Esophagus squamous epithelium (tissue), 4 donors: ENCODE measurements around the gene GSTO2.

Experiments
- POLR2A ChIP-seq, 4 donors: fragments of 450-650 bp; IDR thresholded peaks; one replicate each; pipeline ENCODE4 v1.6.1; 2017; ENCODE audit warnings: antibody characterized with exemption in 4 of 4, mild to moderate bottlenecking in 4 of 4, moderate library complexity in 3 of 4
- TF ChIP-seq, protein P1 (sequence below), 6 experiments: fragments of 450-650 bp in 4 of 6; fragments of 200-600 bp in 2 of 6; sonication (generic) in 2 of 6; IDR thresholded peaks; one replicate each; pipeline ENCODE4 v1.5.1; 2016 to 2019; ENCODE audit warnings: antibody characterized with exemption in 6 of 6, mild to moderate bottlenecking in 4 of 6, moderate library complexity in 4 of 6

DNA sequence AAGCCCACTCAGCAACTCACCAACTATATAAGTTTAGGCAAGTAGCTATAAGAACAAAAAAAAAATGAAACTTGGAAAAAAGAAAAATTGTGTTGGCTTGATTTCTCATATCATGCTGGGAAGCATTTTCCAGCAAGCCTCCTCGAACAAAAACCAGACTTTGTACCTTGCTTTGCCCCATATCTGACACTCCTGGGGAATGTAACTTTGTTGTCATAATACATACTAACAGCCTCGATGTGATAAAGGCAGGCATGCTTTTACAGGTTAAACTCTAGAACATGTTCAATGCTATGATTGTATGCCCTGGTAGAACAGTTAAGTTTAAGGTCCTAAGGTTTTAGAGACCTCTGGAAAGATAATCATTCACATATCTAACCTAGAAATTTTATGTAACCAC is 48.5 kb upstream of the GSTO2 start:
- TF ChIP-seq, protein P1, sequence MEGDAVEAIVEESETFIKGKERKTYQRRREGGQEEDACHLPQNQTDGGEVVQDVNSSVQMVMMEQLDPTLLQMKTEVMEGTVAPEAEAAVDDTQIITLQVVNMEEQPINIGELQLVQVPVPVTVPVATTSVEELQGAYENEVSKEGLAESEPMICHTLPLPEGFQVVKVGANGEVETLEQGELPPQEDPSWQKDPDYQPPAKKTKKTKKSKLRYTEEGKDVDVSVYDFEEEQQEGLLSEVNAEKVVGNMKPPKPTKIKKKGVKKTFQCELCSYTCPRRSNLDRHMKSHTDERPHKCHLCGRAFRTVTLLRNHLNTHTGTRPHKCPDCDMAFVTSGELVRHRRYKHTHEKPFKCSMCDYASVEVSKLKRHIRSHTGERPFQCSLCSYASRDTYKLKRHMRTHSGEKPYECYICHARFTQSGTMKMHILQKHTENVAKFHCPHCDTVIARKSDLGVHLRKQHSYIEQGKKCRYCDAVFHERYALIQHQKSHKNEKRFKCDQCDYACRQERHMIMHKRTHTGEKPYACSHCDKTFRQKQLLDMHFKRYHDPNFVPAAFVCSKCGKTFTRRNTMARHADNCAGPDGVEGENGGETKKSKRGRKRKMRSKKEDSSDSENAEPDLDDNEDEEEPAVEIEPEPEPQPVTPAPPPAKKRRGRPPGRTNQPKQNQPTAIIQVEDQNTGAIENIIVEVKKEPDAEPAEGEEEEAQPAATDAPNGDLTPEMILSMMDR (IDR thresholded peaks at IDR 0.05): no peak
- no peak for TF ChIP-seq POLR2A (IDR thresholded peaks at IDR 0.05)
